Measurements from ENCODE around the gene TREML4. TPM values are rescaled to one million over a fixed set of nuclear protein-coding genes. Genes with fewer than 3 reads are reported as not detected.
"Not testable (repeated sequence)": the region's sequence is repeated elsewhere in the genome, so short reads cannot be mapped to it uniquely, and the experiment has no call there.

The TREML4 gene
- total RNA-seq, 6 experiments from 2014 or later: 0.10 to 0.12 TPM; not detected in 4

- Histone ChIP-seq H3K9me3 (no peaks in the 10 kb centered on the region), H3K27ac (no peak overlapping the region), H3K36me3 (no peaks in the 10 kb centered on the region), H3K4me1 (no peaks in the 10 kb centered on the region), H3K4me3 (no peak overlapping the region), H3K27me3 (no peaks in the 10 kb centered on the region)
- 56% methylated on average over 2 of the region's 7 CpGs for WGBS (ENCODE audit: insufficient coverage, low coverage, low lambda C conversion rate, missing lambda C conversion rate)
- ATAC-seq (no peak), DNase-seq (no peak)
- TF ChIP-seq POLR2A (IDR thresholded peaks at IDR 0.05) (no peak), CTCF (IDR thresholded peaks at IDR 0.05) (no peak)
- intact Hi-C loops (cut with DNase I): no loop called here
Observed at GRCh38 chr6:41184761-41185160, 43.4 kb upstream of the TREML4 start.

- Histone ChIP-seq H3K27ac (no peak overlapping the region), H3K4me3 (no peak overlapping the region), H3K27me3 (no peaks in the 10 kb centered on the region), H3K36me3 (no peaks in the 10 kb centered on the region), H3K4me1 (no peaks in the 10 kb centered on the region), H3K9me3 (no peaks in the 10 kb centered on the region)
- no peak for ATAC-seq
- DNase-seq: no peak
- intact Hi-C loops (cut with DNase I): no loop called here
- no peak for TF ChIP-seq POLR2A (IDR thresholded peaks at IDR 0.05)
- 43% methylated on average over 6 of the region's 10 CpGs for WGBS (ENCODE audit: insufficient coverage, low coverage, low lambda C conversion rate, missing lambda C conversion rate)
Observed at GRCh38 chr6:41186031-41186562, 42.1 kb upstream of the TREML4 start.

- Histone ChIP-seq H3K27ac (no peak overlapping the region), H3K4me1 (no peaks in the 10 kb centered on the region), H3K9me3 (no peaks in the 10 kb centered on the region), H3K27me3 (no peaks in the 10 kb centered on the region), H3K4me3 (no peak overlapping the region), H3K36me3 (no peaks in the 10 kb centered on the region)
- WGBS (ENCODE audit: insufficient coverage, low coverage, low lambda C conversion rate, missing lambda C conversion rate): 57% methylated on average over 3 of the region's 8 CpGs
- intact Hi-C loops (cut with DNase I): no loop called here
- ATAC-seq: no peak
- no peak for TF ChIP-seq CTCF (IDR thresholded peaks at IDR 0.05)
- DNase-seq: no peak
Observed at GRCh38 chr6:41187924-41188886, 39.9 kb upstream of the TREML4 start.

- intact Hi-C loops (cut with DNase I); DNase-seq; H3K9me3 ChIP-seq; H3K36me3 ChIP-seq; H3K4me1 ChIP-seq; H3K27ac ChIP-seq; H3K27me3 ChIP-seq; ATAC-seq; H3K4me3 ChIP-seq: not testable (repeated sequence)
Observed at GRCh38 chr6:41189046-41189445, 39.1 kb upstream of the TREML4 start.

GRCh38 chr6:41189967-41190366 is 38.2 kb upstream of the TREML4 start:
- Histone ChIP-seq H3K4me3 (no peak overlapping the region), H3K27me3 (no peaks in the 10 kb centered on the region), H3K36me3 (no peaks in the 10 kb centered on the region), H3K27ac (no peak overlapping the region), H3K4me1 (no peaks in the 10 kb centered on the region), H3K9me3 (no peaks in the 10 kb centered on the region)
- no peak for DNase-seq
- WGBS (ENCODE audit: insufficient coverage, low coverage, low lambda C conversion rate, missing lambda C conversion rate): 68% methylated on average over 2 of the region's 2 CpGs
- intact Hi-C loops (cut with DNase I): no loop called here
- no peak for ATAC-seq
- TF ChIP-seq POLR2A (IDR thresholded peaks at IDR 0.05) (no peak), CTCF (IDR thresholded peaks at IDR 0.05) (no peak)
